ENCODE results near the gene LHX3. TPM values are rescaled to one million over a fixed set of nuclear protein-coding genes. Genes with fewer than 3 reads are reported as not detected.

Gene LHX3
- total and polyA plus RNA-seq, 10 of the 15 experiments (the other 5 are each of a cell fraction or from before 2014, with no cell fraction given): not detected

DNA sequence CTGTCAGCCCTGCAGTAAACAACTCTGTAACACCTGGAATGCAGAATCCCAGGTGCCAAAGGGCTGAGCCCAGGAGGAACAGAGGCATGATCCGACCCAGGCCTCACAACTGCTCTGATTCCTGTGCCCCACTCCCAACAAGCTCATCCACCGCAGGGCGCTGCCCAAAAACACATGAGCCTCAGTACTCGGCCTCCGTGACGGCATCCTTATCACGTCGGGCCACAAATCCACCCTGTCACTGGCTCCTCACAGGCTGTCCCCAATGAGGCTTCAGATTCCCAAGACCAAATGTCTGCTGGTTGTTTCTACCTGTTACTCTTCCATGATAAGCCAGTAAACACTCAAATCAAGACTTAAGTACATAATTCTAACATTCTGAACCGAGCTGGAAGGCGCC lies 25.4 kb upstream of the LHX3 start (continued):
- TF ChIP-seq, protein P1, sequence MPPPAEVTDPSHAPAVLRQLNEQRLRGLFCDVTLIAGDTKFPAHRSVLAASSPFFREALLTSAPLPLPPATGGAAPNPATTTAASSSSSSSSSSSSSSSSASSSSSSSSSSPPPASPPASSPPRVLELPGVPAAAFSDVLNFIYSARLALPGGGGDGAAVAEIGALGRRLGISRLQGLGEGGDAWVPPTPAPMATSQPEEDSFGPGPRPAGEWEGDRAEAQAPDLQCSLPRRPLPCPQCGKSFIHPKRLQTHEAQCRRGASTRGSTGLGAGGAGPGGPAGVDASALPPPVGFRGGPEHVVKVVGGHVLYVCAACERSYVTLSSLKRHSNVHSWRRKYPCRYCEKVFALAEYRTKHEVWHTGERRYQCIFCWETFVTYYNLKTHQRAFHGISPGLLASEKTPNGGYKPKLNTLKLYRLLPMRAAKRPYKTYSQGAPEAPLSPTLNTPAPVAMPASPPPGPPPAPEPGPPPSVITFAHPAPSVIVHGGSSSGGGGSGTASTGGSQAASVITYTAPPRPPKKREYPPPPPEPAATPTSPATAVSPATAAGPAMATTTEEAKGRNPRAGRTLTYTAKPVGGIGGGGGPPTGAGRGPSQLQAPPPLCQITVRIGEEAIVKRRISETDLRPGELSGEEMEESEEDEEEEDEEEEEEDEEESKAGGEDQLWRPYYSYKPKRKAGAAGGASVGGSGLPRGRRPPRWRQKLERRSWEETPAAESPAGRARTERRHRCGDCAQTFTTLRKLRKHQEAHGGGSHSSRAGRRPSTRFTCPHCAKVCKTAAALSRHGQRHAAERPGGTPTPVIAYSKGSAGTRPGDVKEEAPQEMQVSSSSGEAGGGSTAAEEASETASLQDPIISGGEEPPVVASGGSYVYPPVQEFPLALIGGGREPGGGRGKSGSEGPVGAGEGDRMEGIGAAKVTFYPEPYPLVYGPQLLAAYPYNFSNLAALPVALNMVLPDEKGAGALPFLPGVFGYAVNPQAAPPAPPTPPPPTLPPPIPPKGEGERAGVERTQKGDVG (CRISPR knock-in tag; IDR thresholded peaks at IDR 0.05): no peak
- TF ChIP-seq, protein P2, sequence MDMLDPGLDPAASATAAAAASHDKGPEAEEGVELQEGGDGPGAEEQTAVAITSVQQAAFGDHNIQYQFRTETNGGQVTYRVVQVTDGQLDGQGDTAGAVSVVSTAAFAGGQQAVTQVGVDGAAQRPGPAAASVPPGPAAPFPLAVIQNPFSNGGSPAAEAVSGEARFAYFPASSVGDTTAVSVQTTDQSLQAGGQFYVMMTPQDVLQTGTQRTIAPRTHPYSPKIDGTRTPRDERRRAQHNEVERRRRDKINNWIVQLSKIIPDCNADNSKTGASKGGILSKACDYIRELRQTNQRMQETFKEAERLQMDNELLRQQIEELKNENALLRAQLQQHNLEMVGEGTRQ (IDR thresholded peaks at IDR 0.05; ENCODE audit: borderline replicate concordance, low read depth, low read length): no peak
- TF ChIP-seq FOS (IDR thresholded peaks at IDR 0.05; ENCODE audit: borderline replicate concordance, extremely low read depth, insufficient read length) (no peak), FOXK2 (IDR thresholded peaks at IDR 0.05) (no peak), NR2F1 (conservative IDR thresholded peaks at IDR 0.05) (no peak)

DNA sequence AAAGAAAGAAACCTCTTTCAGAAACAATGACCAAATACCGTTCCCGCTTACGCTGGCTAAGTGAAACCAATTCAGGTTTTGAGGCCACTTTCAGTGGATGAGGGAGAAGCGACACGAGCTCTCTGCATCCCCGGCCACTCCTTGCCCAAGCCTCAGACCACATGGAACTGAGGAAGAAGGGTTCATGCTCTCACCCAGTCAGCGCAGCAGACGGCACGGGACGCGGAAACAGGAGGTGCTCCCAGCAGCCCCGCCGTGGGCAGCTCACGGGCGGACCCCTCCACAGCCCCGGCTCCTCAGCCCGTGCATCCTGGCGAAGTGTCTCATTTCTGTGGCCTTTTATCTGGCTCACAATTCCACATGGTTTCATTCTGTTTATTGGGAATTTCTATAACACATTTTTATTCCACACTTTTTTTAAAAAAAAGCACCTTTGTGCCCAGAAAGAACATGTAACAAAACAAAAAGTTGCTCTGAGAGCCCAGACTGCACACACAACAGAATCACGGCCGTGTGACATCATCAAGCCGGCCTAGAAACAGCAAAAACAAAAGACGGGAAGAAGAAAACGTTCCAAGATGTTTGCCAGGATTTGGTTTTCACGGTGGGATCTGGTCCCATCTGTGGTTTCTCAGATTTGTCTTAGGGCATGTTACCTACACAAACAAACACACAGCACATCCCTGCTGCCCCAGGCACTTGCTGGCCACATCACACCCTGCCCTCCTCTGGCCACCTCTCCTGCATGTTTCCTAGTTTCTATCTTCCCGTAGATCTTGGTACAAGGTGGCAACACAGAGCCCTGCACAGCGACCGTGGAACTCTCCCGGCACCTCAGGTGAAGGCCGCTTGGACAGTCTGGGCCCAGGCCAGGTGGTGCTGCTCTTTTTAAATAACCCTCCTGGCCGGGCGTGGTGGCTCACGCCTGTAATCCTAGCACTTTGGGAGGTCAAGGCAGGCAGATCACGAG lies 24.5 kb upstream of the LHX3 start:
- ChIA-PET SMC1A (ENCODE audit: uncharacterized antibody, unreplicated experiment) (no interaction called here), RAD21 (ENCODE audit: unreplicated experiment) (no interaction called here), POLR2A (no interaction called here), CTCF (interaction anchor here (1.7 to 6.5 kb wide), 3 partner anchors 11 to 38 kb away, joined by 4 to 30 read pairs (median 10); no protein-coding TSS in a partner anchor)
- DNase-seq (ENCODE audit: low read depth, low spot score): no peak
- WGBS (ENCODE audit: insufficient coverage, insufficient replicate concordance, low lambda C conversion rate, missing lambda C conversion rate): 90% methylated on average over 33 of the region's 33 CpGs
- Histone ChIP-seq H3K4me3 (no peak overlapping the region), H2AFZ (ENCODE audit: control insufficient read depth, low read depth, low read length) (no peak overlapping the region), H3K4me1 (ENCODE audit: control insufficient read depth, insufficient read depth, low read length) (peaks cover 19% of the 10 kb centered on the region), H4K20me1 (ENCODE audit: control insufficient read depth, insufficient read depth) (no peaks in the 10 kb centered on the region), H3K4me2 (ENCODE audit: control insufficient read depth, insufficient read depth) (no peak overlapping the region), H3K9me3 (replicated peaks; ENCODE audit: control insufficient read depth, insufficient read depth, low read length) (no peaks in the 10 kb centered on the region), H3K36me3 (ENCODE audit: control insufficient read depth in 2 of 2, insufficient read depth in 2 of 2, low read length in 1 of 2) (peaks cover 3 to 9% of the 10 kb centered on the region in 2 experiments), H3K27ac (ENCODE audit: control insufficient read depth, insufficient read depth) (no peak overlapping the region), H3K9ac (ENCODE audit: control insufficient read depth, insufficient read depth, low read length) (no peak overlapping the region), H3K27me3 (replicated peaks in 1 of 2; ENCODE audit: control insufficient read depth in 2 of 2, insufficient read depth in 2 of 2, low read length in 1 of 2) (no peaks in the 10 kb centered on the region), H3K79me2 (ENCODE audit: control insufficient read depth, insufficient read depth, low read length) (peaks cover 10% of the 10 kb centered on the region)
- no peak for ATAC-seq
- intact Hi-C loops (cut with micrococcal nuclease; ENCODE audit: unreplicated experiment): loop anchor here (5.0 kb wide), 1 partner anchor 262 kb away; no protein-coding TSS in a partner anchor
- TF ChIP-seq KDM1A (IDR thresholded peaks at IDR 0.05; ENCODE audit: borderline replicate concordance) (no peak), ZZZ3 (IDR thresholded peaks at IDR 0.05; ENCODE audit: control insufficient read depth, insufficient read length, low read depth) (no peak), SMAD5 (IDR thresholded peaks at IDR 0.05; ENCODE audit: low read depth) (no peak), PAX5 (IDR thresholded peaks at IDR 0.05; ENCODE audit: borderline replicate concordance, low read depth, low read length) (no peak), SMARCA5 (IDR thresholded peaks at IDR 0.05) (no peak), MEF2A (IDR thresholded peaks at IDR 0.05; ENCODE audit: insufficient read depth, low read depth, low read length) (no peak), SIN3A (IDR thresholded peaks at IDR 0.05; ENCODE audit: low read depth, low read length) (no peak), ZNF622 (IDR thresholded peaks at IDR 0.05) (no peak), PML (IDR thresholded peaks at IDR 0.05; ENCODE audit: low read length) (no peak), TCF3 (IDR thresholded peaks at IDR 0.05; ENCODE audit: borderline replicate concordance, insufficient read depth, low read depth, low read length) (no peak), ESRRA (IDR thresholded peaks at IDR 0.05; ENCODE audit: low read length) (no peak), EZH2 (IDR thresholded peaks at IDR 0.05; ENCODE audit: borderline replicate concordance, control insufficient read depth, low read depth, low read length) (no peak), NFIC (IDR thresholded peaks at IDR 0.05; ENCODE audit: low read depth, low read length) (no peak), SRF (IDR thresholded peaks at IDR 0.05; ENCODE audit: low read depth in 2 of 2, low read length in 2 of 2) (no peak), SREBF1 (IDR thresholded peaks at IDR 0.05; ENCODE audit: low read length) (no peak)
- no TSS peak for BruUV-seq (replicated peaks)
- no peak for FAIRE-seq
- in situ Hi-C loops (cut with MboI): no loop called here

All from GM12878 (cell line).